PFSK-1 (cell line): ENCODE data around the gene ZIM2.

ENCODE experiments used
- FOXP2 ChIP-seq: optimal IDR thresholded peaks from 2 replicates; pipeline ENCODE3; 2011; ENCODE audit warnings: borderline replicate concordance, control low read depth, inconsistent platforms; ENCODE audit not compliant: insufficient read depth; ENCODE audit errors: extremely low read length, extremely low read depth
- POLR2AphosphoS5 ChIP-seq: IDR thresholded peaks from 2 replicates; pipeline ENCODE4 v1.6.1; 2012; ENCODE audit warnings: low read depth, mild to moderate bottlenecking, control low read depth, low read length, moderate library complexity
- SIN3A ChIP-seq: IDR thresholded peaks from 2 replicates; pipeline ENCODE4 v1.6.1; 2012; ENCODE audit warnings: mild to moderate bottlenecking, low read length, moderate library complexity, borderline replicate concordance; ENCODE audit not compliant: insufficient read depth
- TAF1 ChIP-seq: IDR thresholded peaks from 2 replicates; pipeline ENCODE4 v1.6.1; 2012; ENCODE audit warnings: low read length, control low read depth, borderline replicate concordance; ENCODE audit not compliant: insufficient read depth
- TF ChIP-seq, protein P1 (sequence below), 2 experiments: IDR thresholded peaks; 2 replicates each; pipeline versions ENCODE4 v1.6.1 to v1.8.0; 2011 to 2012; ENCODE audit warnings: low read depth in 2 of 2, low read length in 2 of 2, control low read depth in 1 of 2, inconsistent platforms in 1 of 2, mild to moderate bottlenecking in 1 of 2, moderate library complexity in 1 of 2; ENCODE audit not compliant: insufficient read depth in 1 of 2

The ZIM2 gene

DNA sequence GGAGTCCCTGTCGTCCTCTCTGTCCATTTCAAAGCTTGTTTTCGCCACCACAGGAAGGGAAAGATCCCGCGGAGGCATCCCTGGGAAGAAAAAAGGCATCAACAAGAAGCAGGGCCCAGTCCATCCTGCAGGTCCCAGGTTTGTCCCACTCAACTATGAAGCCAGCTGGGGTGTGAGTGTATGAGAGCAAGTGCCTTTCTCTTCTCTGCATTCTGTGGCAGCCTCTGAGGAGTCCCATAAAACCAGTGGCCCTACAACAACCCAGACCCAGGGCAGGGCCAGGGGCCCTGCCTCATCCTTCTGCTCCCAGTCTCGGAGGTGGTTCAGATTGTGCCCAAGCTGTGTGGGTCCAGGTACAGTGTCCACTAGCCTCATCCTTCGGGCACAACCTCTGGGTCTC lies 18.9 kb downstream of the ZIM2 start:
- TF ChIP-seq FOXP2 (no peak), POLR2AphosphoS5 (no peak), TAF1 (no peak), SIN3A (no peak)

DNA sequence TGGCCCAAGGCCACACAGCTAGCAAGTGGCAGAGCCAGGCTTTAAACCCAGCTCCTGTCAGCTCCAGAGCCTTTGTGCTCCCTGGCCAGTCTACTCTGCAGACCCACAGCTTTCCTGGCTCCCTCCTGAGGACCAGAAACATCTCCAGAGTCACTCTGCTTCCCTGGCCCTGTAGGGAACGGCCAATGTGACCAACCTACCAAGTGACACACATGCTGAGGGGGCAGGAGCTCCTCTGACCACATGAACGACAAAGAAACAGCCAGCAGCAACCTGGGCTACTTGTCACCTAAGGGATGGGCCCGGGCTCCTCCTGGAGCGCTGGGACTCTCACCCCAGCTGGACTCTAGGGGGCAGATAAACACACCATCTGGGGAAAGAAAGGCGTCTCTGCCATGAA lies 19.3 kb downstream of the ZIM2 start:
- TF ChIP-seq SIN3A (no peak), FOXP2 (no peak), TAF1 (no peak), POLR2AphosphoS5 (no peak)
- TF ChIP-seq, protein P1, sequence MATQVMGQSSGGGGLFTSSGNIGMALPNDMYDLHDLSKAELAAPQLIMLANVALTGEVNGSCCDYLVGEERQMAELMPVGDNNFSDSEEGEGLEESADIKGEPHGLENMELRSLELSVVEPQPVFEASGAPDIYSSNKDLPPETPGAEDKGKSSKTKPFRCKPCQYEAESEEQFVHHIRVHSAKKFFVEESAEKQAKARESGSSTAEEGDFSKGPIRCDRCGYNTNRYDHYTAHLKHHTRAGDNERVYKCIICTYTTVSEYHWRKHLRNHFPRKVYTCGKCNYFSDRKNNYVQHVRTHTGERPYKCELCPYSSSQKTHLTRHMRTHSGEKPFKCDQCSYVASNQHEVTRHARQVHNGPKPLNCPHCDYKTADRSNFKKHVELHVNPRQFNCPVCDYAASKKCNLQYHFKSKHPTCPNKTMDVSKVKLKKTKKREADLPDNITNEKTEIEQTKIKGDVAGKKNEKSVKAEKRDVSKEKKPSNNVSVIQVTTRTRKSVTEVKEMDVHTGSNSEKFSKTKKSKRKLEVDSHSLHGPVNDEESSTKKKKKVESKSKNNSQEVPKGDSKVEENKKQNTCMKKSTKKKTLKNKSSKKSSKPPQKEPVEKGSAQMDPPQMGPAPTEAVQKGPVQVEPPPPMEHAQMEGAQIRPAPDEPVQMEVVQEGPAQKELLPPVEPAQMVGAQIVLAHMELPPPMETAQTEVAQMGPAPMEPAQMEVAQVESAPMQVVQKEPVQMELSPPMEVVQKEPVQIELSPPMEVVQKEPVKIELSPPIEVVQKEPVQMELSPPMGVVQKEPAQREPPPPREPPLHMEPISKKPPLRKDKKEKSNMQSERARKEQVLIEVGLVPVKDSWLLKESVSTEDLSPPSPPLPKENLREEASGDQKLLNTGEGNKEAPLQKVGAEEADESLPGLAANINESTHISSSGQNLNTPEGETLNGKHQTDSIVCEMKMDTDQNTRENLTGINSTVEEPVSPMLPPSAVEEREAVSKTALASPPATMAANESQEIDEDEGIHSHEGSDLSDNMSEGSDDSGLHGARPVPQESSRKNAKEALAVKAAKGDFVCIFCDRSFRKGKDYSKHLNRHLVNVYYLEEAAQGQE (IDR thresholded peaks at IDR 0.05; ENCODE audit: insufficient read depth in 1 of 2, low read depth in 2 of 2, low read length in 2 of 2), result no peak

DNA sequence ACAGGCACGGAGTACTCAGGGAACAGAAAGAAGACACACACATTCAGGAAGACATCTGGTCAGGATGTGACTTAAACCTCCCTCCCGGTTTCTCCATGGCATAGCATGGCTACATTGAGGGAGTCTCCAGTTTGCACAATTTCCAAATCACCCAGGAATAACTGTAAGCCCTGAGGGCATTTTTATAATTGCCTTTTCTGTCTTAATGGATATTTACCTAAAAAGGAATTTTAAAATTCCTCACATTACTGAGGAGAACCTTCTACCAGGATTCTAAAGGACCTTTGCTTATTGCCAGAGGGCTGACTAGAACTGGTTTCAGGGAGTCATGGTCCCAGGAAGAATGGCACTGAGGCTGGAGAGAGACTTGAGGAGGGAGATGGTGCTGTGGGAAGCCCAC lies 21.4 kb downstream of the ZIM2 start:
- TF ChIP-seq TAF1 (no peak), SIN3A (no peak), FOXP2 (no peak), POLR2AphosphoS5 (no peak)
- TF ChIP-seq, protein P1 (IDR thresholded peaks at IDR 0.05; ENCODE audit: insufficient read depth in 1 of 2, low read depth in 2 of 2, low read length in 2 of 2), result no peak

DNA sequence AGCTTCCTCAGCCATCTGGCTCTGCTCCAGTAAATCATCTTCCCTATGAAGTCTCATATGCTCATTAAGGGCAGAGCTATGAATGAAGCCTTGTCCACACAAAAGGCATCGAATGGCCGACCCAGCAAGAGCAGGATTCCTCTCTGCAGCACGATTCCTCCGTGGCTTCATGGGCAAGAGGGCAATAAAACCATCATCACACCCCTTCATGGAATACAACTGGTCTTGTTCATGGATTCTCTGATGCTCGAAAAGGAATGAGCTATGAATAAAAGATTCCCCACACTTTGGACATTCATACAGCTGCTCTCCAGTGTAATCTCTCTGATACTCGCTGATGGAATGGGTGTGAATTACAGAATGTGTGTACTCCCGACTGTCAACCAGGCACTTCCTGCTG lies 25.9 kb downstream of the ZIM2 start:
- TF ChIP-seq, protein P1 (IDR thresholded peaks at IDR 0.05; ENCODE audit: insufficient read depth in 1 of 2, low read depth in 2 of 2, low read length in 2 of 2), result no peak
- TF ChIP-seq POLR2AphosphoS5 (no peak), SIN3A (no peak), FOXP2 (no peak), TAF1 (no peak)

DNA sequence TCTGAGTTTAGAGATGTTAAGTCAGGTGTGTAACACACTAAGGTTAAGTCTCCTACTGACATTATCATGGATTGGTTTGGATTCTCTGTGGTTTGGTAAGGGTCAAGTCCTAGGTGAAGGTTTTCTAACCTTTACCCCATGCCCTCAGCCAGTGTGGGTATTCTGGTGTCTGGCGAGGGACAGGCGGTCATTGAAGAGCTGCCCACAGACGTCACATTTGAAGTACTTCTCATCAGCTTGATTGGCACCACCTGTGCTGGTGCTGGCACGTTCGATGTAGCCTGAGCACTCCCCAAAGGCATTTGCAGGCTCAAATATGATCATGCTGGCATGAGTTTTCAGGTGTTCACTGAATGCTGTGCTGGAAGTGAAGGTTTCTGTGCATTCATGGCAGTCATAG lies 27.0 kb downstream of the ZIM2 start:
- TF ChIP-seq FOXP2 (no peak), SIN3A (no peak), TAF1 (no peak), POLR2AphosphoS5 (no peak)
- TF ChIP-seq, protein P1 (IDR thresholded peaks at IDR 0.05; ENCODE audit: insufficient read depth in 1 of 2, low read depth in 2 of 2, low read length in 2 of 2), result no peak
